HepG2 (cell line): ENCODE measurements around the gene TBC1D4. TPM values are rescaled to one million over a fixed set of nuclear protein-coding genes. Genes with fewer than 3 reads are reported as not detected.
A peak's percentile ranks its signal among the peaks of the same experiment; 100 is the strongest.

Experiments used
- ATAC-seq: fragments of 200-7000 bp; cut with Tn5 transposase; 3 replicates; pipeline ENCODE4 v1.9.1; 2020; ENCODE audit warnings: mild to moderate bottlenecking, moderate library complexity
- BruUV-seq: library from RNA; stranded (reverse); fragments of 400-500 nt; replicated peaks from 2 replicates; lab custom pipeline; 2021; lab: Mats Ljungman, UMichigan
- CTCF ChIA-PET: fragments of 300-600 bp; formaldehyde crosslinking; extraction: SDS; loops from one replicate; lab custom pipeline; 2021; ENCODE audit warnings: low total read pairs, inconsistent platforms, low intra/inter-chr PET ratio; lab: Yijun Ruan, JAX
- POLR2A ChIA-PET: fragments of 350-600 bp; sonication (Branson Sonifier 250); formaldehyde crosslinking; loops from one replicate; lab custom pipeline; 2020; ENCODE audit warnings: antibody characterized with exemption, inconsistent platforms; lab: Yijun Ruan, JAX
- DNase-seq: peaks from one replicate; pipeline ENCODE4 v3.0.0-alpha.2; 2015; ENCODE audit warnings: low spot score
- FAIRE-seq: peaks from 3 replicates; lab custom pipeline; 2011; peaks lifted over from hg19 to GRCh38; lab: Jason Lieb, UNC
- H2AFZ ChIP-seq: one replicate; pipeline ENCODE4 v1.6.1; 2011; ENCODE audit warnings: low read length, inconsistent platforms
- H3K27ac ChIP-seq: fragments of 300-600 bp; 3 replicates; pipeline ENCODE4 v1.8.0; 2011; ENCODE audit warnings: mixed run types, mild to moderate bottlenecking, mixed read lengths, low read length, inconsistent platforms; ENCODE audit not compliant: insufficient read depth; ENCODE audit errors: extremely low read length
- H3K27me3 ChIP-seq, 2 experiments: fragments of 200-600 bp in 1 of 2; 2 replicates in 1 of 2; 3 replicates in 1 of 2; pipeline versions ENCODE4 v1.6.0 to v1.8.0; 2011; ENCODE audit warnings: low read length in 2 of 2, mild to moderate bottlenecking in 2 of 2, moderate library complexity in 2 of 2, inconsistent platforms in 1 of 2; ENCODE audit not compliant: insufficient read depth in 2 of 2, control insufficient read depth in 1 of 2
- H3K36me3 ChIP-seq, 2 experiments: fragments of 200-600 bp in 1 of 2; replicated peaks in 1 of 2; 2 replicates in 1 of 2; 3 replicates in 1 of 2; pipeline versions ENCODE4 v1.5.1 to v1.8.0; 2011; ENCODE audit warnings: low read length in 2 of 2, inconsistent platforms in 1 of 2; ENCODE audit not compliant: insufficient read depth in 2 of 2, control insufficient read depth in 1 of 2
- H3K4me1 ChIP-seq: 2 replicates; pipeline ENCODE4 v1.5.1; 2012; ENCODE audit warnings: low read length, inconsistent platforms; ENCODE audit not compliant: insufficient read depth
- H3K4me2 ChIP-seq: 2 replicates; pipeline ENCODE4 v1.6.0; 2011; ENCODE audit warnings: low read depth, low read length, inconsistent platforms
- H3K4me3 ChIP-seq, 3 experiments: fragments of 200-600 bp in 1 of 3; sonication (generic), shearing (Covaris generic) in 1 of 3; replicated peaks in 1 of 3; 2 replicates each; pipeline ENCODE4 v1.5.1; 2011 to 2016; ENCODE audit warnings: low read length in 3 of 3, inconsistent platforms in 2 of 3, low read depth in 2 of 3, mild to moderate bottlenecking in 2 of 3, control low read depth in 1 of 3, mixed read lengths in 1 of 3; ENCODE audit not compliant: insufficient read depth in 1 of 3
- H3K79me2 ChIP-seq: one replicate; pipeline ENCODE4 v1.6.1; 2011; ENCODE audit warnings: low read length, inconsistent platforms; ENCODE audit not compliant: insufficient read depth
- H3K9ac ChIP-seq: 2 replicates; pipeline ENCODE4 v1.6.0; 2011; ENCODE audit warnings: mild to moderate bottlenecking, low read depth, low read length, inconsistent platforms; ENCODE audit not compliant: insufficient read depth
- H3K9me3 ChIP-seq: 2 replicates; pipeline ENCODE4 v1.5.1; 2012; ENCODE audit warnings: mild to moderate bottlenecking, low read length
- H4K20me1 ChIP-seq: 2 replicates; pipeline ENCODE4 v1.6.0; 2011; ENCODE audit warnings: inconsistent platforms, mild to moderate bottlenecking, low read length, moderate library complexity; ENCODE audit not compliant: insufficient read depth
- ARHGAP35 ChIP-seq: sonication (generic); formaldehyde crosslinking; IDR thresholded peaks from 2 replicates; pipeline ENCODE4 v1.9.0; 2022; ENCODE audit warnings: mild to moderate bottlenecking, inconsistent platforms, moderate library complexity, missing genetic modification reagents, borderline replicate concordance
- ATF1 ChIP-seq: IDR thresholded peaks from 2 replicates; pipeline ENCODE4 v1.6.1; 2016; ENCODE audit warnings: mild to moderate bottlenecking, control low read depth
- KLF13 ChIP-seq: sonication (generic); formaldehyde crosslinking; IDR thresholded peaks from 2 replicates; pipeline ENCODE4 v1.4.0; 2020; ENCODE audit warnings: mild to moderate bottlenecking, missing genetic modification reagents
- KLF15 ChIP-seq: sonication (generic); formaldehyde crosslinking; IDR thresholded peaks from 2 replicates; pipeline ENCODE4 v1.8.1; 2023; ENCODE audit warnings: borderline replicate concordance, mild to moderate bottlenecking, inconsistent platforms, missing genetic modification reagents, mixed read lengths
- UBTF ChIP-seq: sonication (generic); formaldehyde crosslinking; IDR thresholded peaks from 2 replicates; pipeline ENCODE4 v1.4.0; 2020; ENCODE audit warnings: mild to moderate bottlenecking, missing genetic modification reagents
- ZNF24 ChIP-seq: fragments of 450-650 bp; IDR thresholded peaks from 2 replicates; pipeline ENCODE4 v1.6.1; 2017; ENCODE audit warnings: antibody characterized with exemption, mild to moderate bottlenecking
- ZNF407 ChIP-seq: sonication (generic); formaldehyde crosslinking; IDR thresholded peaks from one replicate; pipeline ENCODE4 v1.5.1; 2020; ENCODE audit warnings: mild to moderate bottlenecking, missing genetic modification reagents; ENCODE audit errors: not compliant biosample characterization
- ZNF468 ChIP-seq: sonication (generic); formaldehyde crosslinking; IDR thresholded peaks from 2 replicates; pipeline ENCODE4 v1.8.0; 2022; ENCODE audit warnings: mild to moderate bottlenecking, moderate library complexity, missing genetic modification reagents
- WGBS: methylation state at CpG from one replicate; pipeline ENCODE4 v1.1.6; 2017; ENCODE audit warnings: low lambda C conversion rate; 5-methylcytosine and 5-hydroxymethylcytosine counted together
- in situ Hi-C: cut with HindIII; loops from 2 replicates; pipeline ENCODE4 v1.10.0; 2017; ENCODE audit warnings: low pct_unique_long_range_greater_than_20kb; ENCODE audit not compliant: extremely low pct_ligation_motif_present
- intact Hi-C: fragments of 100-400 bp; cut with micrococcal nuclease; formaldehyde crosslinking; loops from one replicate; pipeline ENCODE4 v1.10.0; 2022; ENCODE audit not compliant: unreplicated experiment
- polyA plus RNA-seq, 8 experiments: library from polyadenylated mRNA; depleted of rRNA in 3 of 8; stranded (reverse) in 7 of 8; unstranded in 1 of 8; fragments of >200 nt; fragmentation: Illumina TruSeq in 4 of 8; extraction: Trizol in 4 of 8; gene quantifications; 2 replicates each; pipeline versions ENCODE4 v1.2.1 to v1.2.3, GENCODE V29; 2011 to 2016; ENCODE audit warnings: low read depth in 4 of 8, missing spikeins in 1 of 8, mixed read lengths in 1 of 8; ENCODE audit not compliant: insufficient read depth in 1 of 8
- total RNA-seq, 5 experiments: library from RNA; depleted of rRNA; stranded (reverse); fragments of >200 nt; fragmentation: Illumina TruSeq; extraction: Trizol; gene quantifications; 2 replicates each; pipeline ENCODE4 v1.2.3, GENCODE V29; 2016; ENCODE audit warnings: low read depth in 1 of 5

Gene TBC1D4
- total and polyA plus RNA-seq, 2 of the 13 experiments (the other 11 are each of a cell fraction or from before 2014, with no cell fraction given): 35.9 to 64.4 TPM

- intact Hi-C loops (no loop called here), in situ Hi-C loops (no loop called here)
- WGBS: 91% methylated on average over 1 of the region's 1 CpG
- H3K4me3 ChIP-seq: no peak overlapping the region
- peaks cover 9% of the 10 kb centered on the region for H4K20me1 ChIP-seq
- POLR2A ChIA-PET: no interaction called here
- H3K36me3 ChIP-seq: peaks cover 5 to 11% of the 10 kb centered on the region in 2 experiments
- DNase-seq (no peak), FAIRE-seq (no peak), ATAC-seq (no peak)
- no peak overlapping the region for H3K9ac ChIP-seq
- TF ChIP-seq KLF13 (CRISPR knock-in tag) (no peak), ZNF24 (peak; percentile 62; the same call in 1 of the 2 replicates)
- peaks cover 100% of the 10 kb centered on the region for H3K79me2 ChIP-seq
- H3K27me3 ChIP-seq: no peaks in the 10 kb centered on the region
- H3K4me2 ChIP-seq: no peak overlapping the region
- H3K27ac ChIP-seq: no peak overlapping the region
- peaks cover 100% of the 10 kb centered on the region for H3K4me1 ChIP-seq
- H3K9me3 ChIP-seq: no peaks in the 10 kb centered on the region
- H2AFZ ChIP-seq: no peak overlapping the region
- BruUV-seq: no TSS peak
- CTCF ChIA-PET: no interaction called here
Observed at GRCh38 chr13:75465236-75465635, 16.7 kb downstream of the TBC1D4 start.

GRCh38 chr13:75461314-75461713, 20.7 kb downstream of the TBC1D4 start:
- H2AFZ ChIP-seq: no peak overlapping the region
- ChIA-PET POLR2A (no interaction called here), CTCF (no interaction called here)
- H3K27ac ChIP-seq: peak overlapping the region; percentile 55
- no peak for ATAC-seq
- peaks cover 99% of the 10 kb centered on the region for H3K4me1 ChIP-seq
- in situ Hi-C loops: no loop called here
- intact Hi-C loops: no loop called here
- no peak for FAIRE-seq
- H3K27me3 ChIP-seq: no peaks in the 10 kb centered on the region
- DNase-seq: no peak
- no peak overlapping the region for H3K9ac ChIP-seq
- BruUV-seq: no TSS peak
- H3K79me2 ChIP-seq: peaks cover 89% of the 10 kb centered on the region
- no peak overlapping the region for H3K4me2 ChIP-seq
- H3K36me3 ChIP-seq: peaks cover 4 to 20% of the 10 kb centered on the region in 2 experiments
- no peak overlapping the region for H3K4me3 ChIP-seq
- no peaks in the 10 kb centered on the region for H3K9me3 ChIP-seq
- H4K20me1 ChIP-seq: no peaks in the 10 kb centered on the region; the same call in 1 of the 2 replicates
- TF ChIP-seq UBTF (CRISPR knock-in tag) (no peak), ZNF468 (CRISPR knock-in tag) (no peak), ATF1 (no peak), ZNF407 (no peak), ARHGAP35 (CRISPR knock-in tag) (no peak), KLF15 (no peak)
